HEK293T (cell line): ENCODE data around the gene TSPAN18.

Experiments used
- ARNT ChIP-seq: fragments of 450-650 bp; IDR thresholded peaks from 2 replicates; pipeline ENCODE4 v1.6.1; 2017; ENCODE audit warnings: mild to moderate bottlenecking
- BHLHE40 ChIP-seq: fragments of 450-650 bp; IDR thresholded peaks from 2 replicates; pipeline ENCODE4 v1.6.1; 2016; ENCODE audit warnings: mild to moderate bottlenecking, moderate library complexity, borderline replicate concordance
- CTBP1 ChIP-seq: fragments of 450-650 bp; IDR thresholded peaks from 2 replicates; pipeline ENCODE4 v1.6.1; 2016; ENCODE audit warnings: borderline replicate concordance
- ELF4 ChIP-seq: fragments of 450-650 bp; IDR thresholded peaks from 2 replicates; pipeline ENCODE4 v1.6.1; 2017; ENCODE audit warnings: antibody characterized with exemption
- FOXA1 ChIP-seq: fragments of 450-650 bp; IDR thresholded peaks from 2 replicates; pipeline ENCODE4 v1.6.1; 2016; ENCODE audit warnings: mild to moderate bottlenecking
- FOXK2 ChIP-seq: fragments of 450-650 bp; IDR thresholded peaks from 2 replicates; pipeline ENCODE4 v1.6.1; 2016; ENCODE audit warnings: mild to moderate bottlenecking
- FOXM1 ChIP-seq: fragments of 450-650 bp; IDR thresholded peaks from 2 replicates; pipeline ENCODE4 v1.6.1; 2017; ENCODE audit warnings: mild to moderate bottlenecking, borderline replicate concordance
- HDGF ChIP-seq: fragments of 450-650 bp; IDR thresholded peaks from 2 replicates; pipeline ENCODE4 v1.6.1; 2017; ENCODE audit warnings: antibody characterized with exemption, borderline replicate concordance
- L3MBTL2 ChIP-seq: fragments of 450-650 bp; conservative IDR thresholded peaks from 2 replicates; pipeline ENCODE4 v1.6.1; 2016; ENCODE audit warnings: mild to moderate bottlenecking
- LEF1 ChIP-seq: fragments of 450-650 bp; IDR thresholded peaks from 2 replicates; pipeline ENCODE4 v1.6.1; 2017; ENCODE audit warnings: mild to moderate bottlenecking, borderline replicate concordance
- NFRKB ChIP-seq: fragments of 450-650 bp; IDR thresholded peaks from 2 replicates; pipeline ENCODE4 v1.6.1; 2016; ENCODE audit warnings: mild to moderate bottlenecking, moderate library complexity
- SP1 ChIP-seq: fragments of 450-650 bp; IDR thresholded peaks from 2 replicates; pipeline ENCODE4 v1.6.1; 2017
- SUZ12 ChIP-seq: fragments of 450-650 bp; IDR thresholded peaks from 2 replicates; pipeline ENCODE4 v1.6.1; 2016; ENCODE audit warnings: mild to moderate bottlenecking
- TARDBP ChIP-seq: fragments of 450-650 bp; IDR thresholded peaks from 2 replicates; pipeline ENCODE4 v1.6.1; 2016

DNA sequence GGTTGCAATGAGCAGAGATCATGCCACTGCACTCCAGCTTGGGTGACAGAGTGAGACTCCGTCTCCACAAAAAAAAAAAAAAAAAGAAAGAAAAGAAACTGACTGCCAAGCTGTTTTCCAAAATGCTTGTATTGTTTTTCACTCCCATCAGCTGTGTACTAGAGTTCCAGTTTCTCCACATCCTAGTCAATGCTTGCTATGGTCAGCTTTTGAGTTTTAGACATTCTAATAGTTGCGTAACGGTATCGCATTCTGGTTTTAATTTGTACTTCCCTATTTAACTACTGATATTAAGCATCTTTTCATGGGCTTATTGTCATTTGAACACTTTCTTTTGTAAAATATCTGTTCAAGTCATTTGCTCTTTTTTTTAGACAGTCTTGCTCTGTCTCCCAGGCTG lies 55.7 kb downstream of the TSPAN18 start:
- TF ChIP-seq FOXK2 (no peak), ARNT (no peak), L3MBTL2 (no peak), TARDBP (no peak), SP1 (no peak), LEF1 (no peak), BHLHE40 (no peak), SUZ12 (no peak), NFRKB (no peak), ELF4 (no peak), CTBP1 (no peak), FOXA1 (no peak), HDGF (no peak), FOXM1 (no peak)
